Endometrial microvascular endothelial cells (primary cell): ENCODE measurements around the gene IGLL1. TPM values are rescaled to one million over a fixed set of nuclear protein-coding genes. Genes with fewer than 3 reads are reported as not detected.
"Not testable (repeated sequence)": the region's sequence is repeated elsewhere in the genome, so short reads cannot be mapped to it uniquely, and the experiment has no call there.

Experiments
- in situ Hi-C: cut with HindIII; loops from 2 replicates; pipeline ENCODE4 v1.10.0; 2017; ENCODE audit warnings: low sequenced_read_pairs, low pct_unique_long_range_greater_than_20kb; ENCODE audit errors: inconsistent ontology term
- total RNA-seq: library from RNA; depleted of rRNA; stranded (reverse); fragments of >200 nt; gene quantifications from one replicate; pipeline ENCODE4 v1.2.3, GENCODE V29; 2015; ENCODE audit errors: inconsistent ontology term

IGLL1 gene
- total RNA-seq, 1 donor from 2014 or later: not detected

GRCh38 chr22:23549198-23549595 lies 30.9 kb downstream of the IGLL1 start:
- in situ Hi-C loops: no loop called here

GRCh38 chr22:23548501-23549197 lies 31.4 kb downstream of the IGLL1 start:
- in situ Hi-C loops: no loop called here

- in situ Hi-C loops: no loop called here
Measured at GRCh38 chr22:23547818-23548500, 32.1 kb downstream of the IGLL1 start.

- in situ Hi-C loops: not testable (repeated sequence)
Measured at GRCh38 chr22:23547382-23547781, 32.7 kb downstream of the IGLL1 start.

GRCh38 chr22:23544852-23545251 lies 35.2 kb downstream of the IGLL1 start:
- in situ Hi-C loops: no loop called here

- in situ Hi-C loops: not testable (repeated sequence)
Measured at GRCh38 chr22:23543506-23544000, 36.5 kb downstream of the IGLL1 start.

- in situ Hi-C loops: no loop called here
Measured at GRCh38 chr22:23542933-23543332, 37.2 kb downstream of the IGLL1 start.

- in situ Hi-C loops: not testable (repeated sequence)
Measured at GRCh38 chr22:23542391-23542790, 37.7 kb downstream of the IGLL1 start.

- in situ Hi-C loops: not testable (repeated sequence)
Measured at GRCh38 chr22:23541849-23542281, 38.2 kb downstream of the IGLL1 start.

GRCh38 chr22:23540837-23541236 lies 39.3 kb downstream of the IGLL1 start:
- in situ Hi-C loops: not testable (repeated sequence)

- in situ Hi-C loops: not testable (repeated sequence)
Measured at GRCh38 chr22:23539839-23540198, 40.3 kb downstream of the IGLL1 start.

- in situ Hi-C loops: no loop called here
Measured at GRCh38 chr22:23539135-23539838, 40.8 kb downstream of the IGLL1 start.

- in situ Hi-C loops: not testable (repeated sequence)
Measured at GRCh38 chr22:23538696-23539030, 41.4 kb downstream of the IGLL1 start.

GRCh38 chr22:23537830-23538695 lies 42.0 kb downstream of the IGLL1 start:
- in situ Hi-C loops: not testable (repeated sequence)

GRCh38 chr22:23537416-23537815 lies 42.7 kb downstream of the IGLL1 start:
- in situ Hi-C loops: no loop called here

- in situ Hi-C loops: no loop called here
Measured at GRCh38 chr22:23536821-23537345, 43.2 kb downstream of the IGLL1 start.

- in situ Hi-C loops: not testable (repeated sequence)
Measured at GRCh38 chr22:23535790-23536661, 44.1 kb downstream of the IGLL1 start.
